Psoas muscle (tissue), 8 donors: Measurements from ENCODE around the gene ZNF281. TPM values are rescaled to one million over a fixed set of nuclear protein-coding genes. Genes with fewer than 3 reads are reported as not detected.

ENCODE experiments used
- ATAC-seq, 4 donors: fragments of 200-7000 bp; cut with Tn5 transposase; one replicate each; pipeline ENCODE4 v1.9.1; 2020; ENCODE audit warnings: moderate library complexity in 3 of 4, mild to moderate bottlenecking in 2 of 4
- DNase-seq, 2 donors: peaks; one replicate each; pipeline ENCODE4 v3.0.0-alpha.2; 2020
- H3K27ac ChIP-seq: fragments of 200-600 bp; one replicate; pipeline ENCODE4 v1.8.0; 2022
- H3K27me3 ChIP-seq, 3 donors: fragments of 200-600 bp in 1 of 3; one replicate each; pipeline versions ENCODE4 v1.6.1 to v1.8.0; 2013 to 2022; ENCODE audit warnings: low read length in 2 of 3, mild to moderate bottlenecking in 2 of 3, moderate library complexity in 1 of 3; ENCODE audit not compliant: insufficient read depth in 3 of 3
- H3K36me3 ChIP-seq, 2 donors: fragments of 200-600 bp in 1 of 2; one replicate each; pipeline versions ENCODE4 v1.6.1 to v1.8.0; 2013 to 2022; ENCODE audit warnings: low read depth in 1 of 2, mild to moderate bottlenecking in 1 of 2, moderate library complexity in 1 of 2; ENCODE audit not compliant: insufficient read depth in 1 of 2
- H3K4me1 ChIP-seq: fragments of 200-600 bp; one replicate; pipeline ENCODE4 v1.8.0; 2022
- H3K4me3 ChIP-seq: fragments of 200-600 bp; one replicate; pipeline ENCODE4 v1.8.0; 2022; ENCODE audit warnings: mild to moderate bottlenecking
- H3K9me3 ChIP-seq: fragments of 200-600 bp; one replicate; pipeline ENCODE4 v1.8.0; 2022
- CTCF ChIP-seq: fragments of 200-600 bp; IDR thresholded peaks from one replicate; pipeline ENCODE4 v1.8.0; 2022; ENCODE audit warnings: antibody characterized with exemption
- WGBS, 3 donors: extraction: QIAGEN DNeasy Blood & Tissue Kit; methylation state at CpG; one replicate each; pipeline versions ENCODE4 v1.1.6 to v1.1.7; 2013; 5-methylcytosine and 5-hydroxymethylcytosine counted together
- intact Hi-C, 2 donors: fragments of 100-400 bp; cut with DNase I; formaldehyde crosslinking; loops; one replicate each; pipeline versions ENCODE4 v1.11.0 to v1.14.2; 2022
- long read RNA-seq, 2 donors: library from polyadenylated mRNA; unstranded; transcript quantifications; one replicate each; pipeline ENCODE4 v2.0.0, GENCODE V29; 2021
- polyA plus RNA-seq, 3 donors: library from polyadenylated mRNA; stranded (reverse); fragments of 200-250 nt; gene quantifications; one replicate each; pipeline ENCODE4 v1.2.3, GENCODE V29; 2013
- total RNA-seq, 4 donors: library from RNA; stranded (reverse); fragmentation: NEBNext Ultra II Directional in 2 of 4; extraction: Animal tissue kit (Norgen Biotek cat#: 25700) in 2 of 4; gene quantifications; one replicate each; pipeline versions ENCODE4 v1.2.1 to v1.2.4, GENCODE V29; 2021 to 2023
- donor health status: healthy with polysubstance abuse.
- donor health status: DM: no; HTN: no; CAD: no; lungs with moderate emphysema.
- donor health status: Bipolar disorder and iron deficiency.
- donor health status: healthy.
- donor health status: DM: yes; HTN: yes; CAD: no.
- donor health status: DM: no; HTN: no; CAD: no.
- donor health status: DM: no; HTN: no; CAD: no.
- donor health status: DM: yes; HTN: yes; CAD: no.

Gene ZNF281, protein sequence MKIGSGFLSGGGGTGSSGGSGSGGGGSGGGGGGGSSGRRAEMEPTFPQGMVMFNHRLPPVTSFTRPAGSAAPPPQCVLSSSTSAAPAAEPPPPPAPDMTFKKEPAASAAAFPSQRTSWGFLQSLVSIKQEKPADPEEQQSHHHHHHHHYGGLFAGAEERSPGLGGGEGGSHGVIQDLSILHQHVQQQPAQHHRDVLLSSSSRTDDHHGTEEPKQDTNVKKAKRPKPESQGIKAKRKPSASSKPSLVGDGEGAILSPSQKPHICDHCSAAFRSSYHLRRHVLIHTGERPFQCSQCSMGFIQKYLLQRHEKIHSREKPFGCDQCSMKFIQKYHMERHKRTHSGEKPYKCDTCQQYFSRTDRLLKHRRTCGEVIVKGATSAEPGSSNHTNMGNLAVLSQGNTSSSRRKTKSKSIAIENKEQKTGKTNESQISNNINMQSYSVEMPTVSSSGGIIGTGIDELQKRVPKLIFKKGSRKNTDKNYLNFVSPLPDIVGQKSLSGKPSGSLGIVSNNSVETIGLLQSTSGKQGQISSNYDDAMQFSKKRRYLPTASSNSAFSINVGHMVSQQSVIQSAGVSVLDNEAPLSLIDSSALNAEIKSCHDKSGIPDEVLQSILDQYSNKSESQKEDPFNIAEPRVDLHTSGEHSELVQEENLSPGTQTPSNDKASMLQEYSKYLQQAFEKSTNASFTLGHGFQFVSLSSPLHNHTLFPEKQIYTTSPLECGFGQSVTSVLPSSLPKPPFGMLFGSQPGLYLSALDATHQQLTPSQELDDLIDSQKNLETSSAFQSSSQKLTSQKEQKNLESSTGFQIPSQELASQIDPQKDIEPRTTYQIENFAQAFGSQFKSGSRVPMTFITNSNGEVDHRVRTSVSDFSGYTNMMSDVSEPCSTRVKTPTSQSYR
- total RNA-seq (10 to 100 TPM; 10.4 to 14.0 (median 12.9) TPM), polyA plus RNA-seq (1 to 10 TPM; 4.1 to 8.2 (median 4.7) TPM)
- long read RNA-seq, donor 1, full-length matches to known transcripts = 6 of 21 reads
- long read RNA-seq, donor 1, partial matches to known transcripts = 0 of 21 reads
- long read RNA-seq, donor 1, other reads (novel, unspliced or antisense) = 15 of 21 reads
- long read RNA-seq, donor 2, full-length matches to known transcripts = 17 of 44 reads
- long read RNA-seq, donor 2, partial matches to known transcripts = 0 of 44 reads
- long read RNA-seq, donor 2, other reads (novel, unspliced or antisense) = 27 of 44 reads

DNA sequence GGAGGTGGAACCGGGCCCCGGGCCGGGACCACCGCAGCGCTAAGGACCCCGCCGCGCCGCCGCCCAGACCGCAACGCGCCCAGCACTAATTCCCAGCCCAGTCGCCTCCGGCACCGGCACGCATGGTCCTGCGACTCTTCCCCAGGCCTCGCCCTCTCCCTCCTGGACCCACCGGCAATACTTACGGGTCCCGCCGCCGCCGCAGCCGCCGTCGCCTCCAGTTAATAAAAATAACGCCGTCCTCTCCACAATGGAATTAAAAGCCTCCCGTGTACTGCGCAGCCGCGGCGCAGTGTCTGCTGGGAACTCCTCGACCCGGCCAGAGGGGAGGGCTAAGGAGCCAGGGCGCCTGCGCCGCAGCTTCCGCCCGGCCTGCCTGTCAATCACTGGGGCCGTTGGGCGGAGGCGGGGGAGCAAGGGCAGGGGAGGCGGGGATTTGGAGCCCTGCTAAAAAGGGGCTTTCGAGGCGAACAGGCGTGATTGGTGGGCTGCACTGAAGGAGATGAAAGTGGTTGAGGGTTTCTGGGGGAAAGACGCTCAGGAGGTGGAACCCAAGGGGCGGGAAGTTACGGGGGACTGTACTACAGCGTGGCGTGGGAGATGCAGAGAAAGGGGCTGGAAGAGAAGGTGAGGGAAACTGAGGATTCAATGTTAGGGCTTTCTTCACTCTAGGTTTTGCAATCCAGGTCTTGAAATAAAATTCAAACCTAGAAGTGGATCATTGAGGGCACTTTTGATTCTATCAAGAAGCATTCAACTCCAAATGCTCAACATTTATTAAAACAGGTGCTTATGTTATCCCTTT lies at the start of gene ZNF281:
Gene ZNF281, minus strand, starts transcription at position 276 of the 805 bp plus-strand sequence. CDS start 331 bp downstream, outside the sequence.
- 0% methylated on average over 53 to 54 of the region's 54 CpGs for WGBS, 3 donors
- Histone ChIP-seq H3K4me1 (peaks cover 37% of the 10 kb centered on the region), H3K4me3 (peak within 1 kb of the TSS; percentile 97), H3K9me3 (no peaks in the 10 kb centered on the region), H3K36me3 (peaks cover 0 to 15% of the 10 kb centered on the region in 2 donors), H3K27ac (peak within 1 kb of the TSS; percentile 96), H3K27me3 (no peaks in the 10 kb centered on the region)
- intact Hi-C loops = no loop called here
- peak; percentile 96 to 98 for DNase-seq
- TF ChIP-seq CTCF = no peak
- ATAC-seq = peak; percentile 99 to 100 (median 100)

DNA sequence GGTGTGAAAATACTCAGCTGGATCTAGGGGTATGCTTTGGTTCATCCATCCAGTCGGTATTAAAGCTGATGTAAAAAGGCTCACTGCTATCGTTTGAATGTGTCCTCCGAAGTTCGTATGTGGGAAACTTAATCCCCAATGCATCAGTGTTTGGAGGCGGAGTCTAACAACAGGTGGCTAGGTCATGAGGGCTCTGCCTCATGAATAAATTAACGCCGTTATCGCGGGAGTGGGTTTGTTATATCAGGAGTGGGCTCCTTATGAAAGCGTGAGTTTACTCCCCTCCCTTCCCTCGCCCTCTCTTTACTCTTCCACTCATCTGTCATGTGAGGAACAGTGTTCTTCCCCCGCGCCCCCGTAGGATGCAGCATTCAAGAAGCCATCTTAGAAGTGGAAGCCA lies 48.9 kb upstream of the ZNF281 start:
- 84 to 88% (median 85%) methylated on average over 14 of the region's 14 CpGs for WGBS, 3 donors
- H3K27ac ChIP-seq = no peak overlapping the region
- H3K4me1 ChIP-seq = no peaks in the 10 kb centered on the region
- DNase-seq (no peak), ATAC-seq (no peak)
- intact Hi-C loops = no loop called here
- TF ChIP-seq CTCF = no peak
- no peak overlapping the region for H3K4me3 ChIP-seq
- H3K36me3 ChIP-seq = no peaks in the 10 kb centered on the region
- H3K27me3 ChIP-seq = no peaks in the 10 kb centered on the region
- H3K9me3 ChIP-seq = no peaks in the 10 kb centered on the region

DNA sequence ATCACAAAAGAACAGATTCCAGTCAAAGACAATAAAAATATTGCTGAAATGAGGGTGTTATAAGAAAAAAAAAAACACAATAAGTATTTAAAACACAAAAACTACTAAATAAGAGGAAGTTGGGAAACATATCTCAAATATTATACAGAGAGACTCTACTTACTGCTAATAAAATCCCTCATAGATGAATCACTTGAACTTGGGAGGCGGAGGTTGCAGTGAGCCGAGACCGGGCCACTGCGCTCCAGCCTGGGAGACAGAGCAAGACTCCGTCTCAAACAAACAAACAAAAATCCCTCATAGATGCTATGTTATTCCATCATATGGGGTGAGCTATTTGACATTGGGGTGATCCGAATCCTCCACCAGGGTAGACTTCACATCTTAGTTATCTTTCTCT lies 48.0 kb upstream of the ZNF281 start:
- no peak for ATAC-seq
- 89 to 96% (median 93%) methylated on average over 6 of the region's 6 CpGs for WGBS, 3 donors

More for the DNA sequence above, 48.0 kb upstream of the ZNF281 start:
- no peak for TF ChIP-seq CTCF
- H3K9me3 ChIP-seq = no peaks in the 10 kb centered on the region
- H3K4me1 ChIP-seq = no peaks in the 10 kb centered on the region
- intact Hi-C loops = no loop called here
- H3K27ac ChIP-seq = no peak overlapping the region
- no peaks in the 10 kb centered on the region for H3K36me3 ChIP-seq
- no peak for DNase-seq
- H3K4me3 ChIP-seq = no peak overlapping the region
- H3K27me3 ChIP-seq = no peaks in the 10 kb centered on the region
